ENCODE measurements around the gene TGDS. TPM values are rescaled to one million over a fixed set of nuclear protein-coding genes. Genes with fewer than 3 reads are reported as not detected.
"Not testable (repeated sequence)": the region's sequence is repeated elsewhere in the genome, so short reads cannot be mapped to it uniquely, and the experiment has no call there.

The TGDS gene
- total RNA-seq, 1 experiment from 2014 or later = 4.1 TPM

DNA sequence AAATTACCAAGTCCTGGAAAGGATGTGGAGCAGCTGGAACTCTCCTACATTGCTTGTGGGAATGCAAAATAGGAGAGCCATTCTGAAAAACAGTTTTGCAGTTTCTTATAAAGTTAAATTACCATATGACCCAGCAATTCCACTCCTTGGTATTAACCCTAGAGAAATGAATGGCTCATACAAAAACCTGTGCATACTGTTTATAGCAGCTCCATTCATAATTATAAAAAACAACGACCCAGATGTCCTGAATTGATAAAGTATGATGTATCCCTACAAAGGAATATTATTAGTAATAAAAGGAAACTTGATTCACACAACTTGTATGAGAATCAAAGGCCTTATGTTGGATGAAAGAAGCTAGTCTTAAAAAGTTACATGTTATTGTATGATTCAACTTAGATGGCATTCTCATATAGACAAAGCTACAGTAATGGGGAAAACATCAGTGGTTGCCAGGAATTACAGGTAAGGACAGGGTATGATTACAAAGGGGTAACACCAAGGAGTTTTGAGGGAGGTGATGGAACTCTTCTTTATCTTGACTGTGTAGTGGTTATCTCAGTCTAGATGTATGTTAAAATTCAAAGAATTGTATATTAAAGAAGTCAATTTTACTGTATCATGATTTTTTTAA, 41.1 kb upstream of the TGDS start:
- no peak overlapping the region for H3K4me3 Mint-ChIP-seq (ENCODE audit: low read depth, unreplicated experiment)
- no peak for DNase-seq
- intact Hi-C loops (cut with micrococcal nuclease; ENCODE audit: unreplicated experiment) = no loop called here
- H3K4me1 Mint-ChIP-seq (ENCODE audit: low read depth, unreplicated experiment) = no peaks in the 10 kb centered on the region
- BruUV-seq (replicated peaks) = no TSS peak
- no peak overlapping the region for H3K27ac Mint-ChIP-seq (ENCODE audit: unreplicated experiment)
- TF ChIP-seq, protein P1, sequence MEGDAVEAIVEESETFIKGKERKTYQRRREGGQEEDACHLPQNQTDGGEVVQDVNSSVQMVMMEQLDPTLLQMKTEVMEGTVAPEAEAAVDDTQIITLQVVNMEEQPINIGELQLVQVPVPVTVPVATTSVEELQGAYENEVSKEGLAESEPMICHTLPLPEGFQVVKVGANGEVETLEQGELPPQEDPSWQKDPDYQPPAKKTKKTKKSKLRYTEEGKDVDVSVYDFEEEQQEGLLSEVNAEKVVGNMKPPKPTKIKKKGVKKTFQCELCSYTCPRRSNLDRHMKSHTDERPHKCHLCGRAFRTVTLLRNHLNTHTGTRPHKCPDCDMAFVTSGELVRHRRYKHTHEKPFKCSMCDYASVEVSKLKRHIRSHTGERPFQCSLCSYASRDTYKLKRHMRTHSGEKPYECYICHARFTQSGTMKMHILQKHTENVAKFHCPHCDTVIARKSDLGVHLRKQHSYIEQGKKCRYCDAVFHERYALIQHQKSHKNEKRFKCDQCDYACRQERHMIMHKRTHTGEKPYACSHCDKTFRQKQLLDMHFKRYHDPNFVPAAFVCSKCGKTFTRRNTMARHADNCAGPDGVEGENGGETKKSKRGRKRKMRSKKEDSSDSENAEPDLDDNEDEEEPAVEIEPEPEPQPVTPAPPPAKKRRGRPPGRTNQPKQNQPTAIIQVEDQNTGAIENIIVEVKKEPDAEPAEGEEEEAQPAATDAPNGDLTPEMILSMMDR (IDR thresholded peaks at IDR 0.05; ENCODE audit: unreplicated experiment) = no peak
- H3K36me3 Mint-ChIP-seq (ENCODE audit: insufficient read depth, unreplicated experiment) = no peaks in the 10 kb centered on the region
- H3K9me3 Mint-ChIP-seq (ENCODE audit: low read depth, unreplicated experiment) = no peaks in the 10 kb centered on the region
- CTCF ChIA-PET = no interaction called here
- no peaks in the 10 kb centered on the region for H3K27me3 Mint-ChIP-seq (ENCODE audit: unreplicated experiment)

DNA sequence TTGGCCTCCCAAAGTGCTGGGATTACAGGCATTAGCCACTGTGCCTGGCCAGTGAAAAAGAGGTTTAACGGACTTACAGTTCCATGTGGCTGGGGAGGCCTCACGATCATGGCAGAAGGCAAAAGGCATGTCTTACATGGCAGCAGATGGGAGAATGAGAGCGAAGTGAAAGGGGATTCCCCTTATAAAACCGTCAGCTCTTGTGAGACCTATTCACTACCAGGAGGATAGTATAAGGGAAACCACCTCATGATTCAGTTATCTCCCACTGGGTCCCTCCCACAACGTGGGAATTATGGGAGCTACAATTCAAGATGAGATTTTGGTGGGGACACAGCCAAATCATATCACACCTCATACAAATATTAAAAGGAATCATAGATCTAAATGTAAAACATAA, 40.1 kb upstream of the TGDS start:
- H3K27ac Mint-ChIP-seq (ENCODE audit: unreplicated experiment); H3K9me3 Mint-ChIP-seq (ENCODE audit: low read depth, unreplicated experiment); BruUV-seq (replicated peaks); DNase-seq; H3K36me3 Mint-ChIP-seq (ENCODE audit: insufficient read depth, unreplicated experiment); H3K4me1 Mint-ChIP-seq (ENCODE audit: low read depth, unreplicated experiment); CTCF ChIA-PET; H3K4me3 Mint-ChIP-seq (ENCODE audit: low read depth, unreplicated experiment); intact Hi-C loops (cut with micrococcal nuclease; ENCODE audit: unreplicated experiment); H3K27me3 Mint-ChIP-seq (ENCODE audit: unreplicated experiment): not testable (repeated sequence)

DNA sequence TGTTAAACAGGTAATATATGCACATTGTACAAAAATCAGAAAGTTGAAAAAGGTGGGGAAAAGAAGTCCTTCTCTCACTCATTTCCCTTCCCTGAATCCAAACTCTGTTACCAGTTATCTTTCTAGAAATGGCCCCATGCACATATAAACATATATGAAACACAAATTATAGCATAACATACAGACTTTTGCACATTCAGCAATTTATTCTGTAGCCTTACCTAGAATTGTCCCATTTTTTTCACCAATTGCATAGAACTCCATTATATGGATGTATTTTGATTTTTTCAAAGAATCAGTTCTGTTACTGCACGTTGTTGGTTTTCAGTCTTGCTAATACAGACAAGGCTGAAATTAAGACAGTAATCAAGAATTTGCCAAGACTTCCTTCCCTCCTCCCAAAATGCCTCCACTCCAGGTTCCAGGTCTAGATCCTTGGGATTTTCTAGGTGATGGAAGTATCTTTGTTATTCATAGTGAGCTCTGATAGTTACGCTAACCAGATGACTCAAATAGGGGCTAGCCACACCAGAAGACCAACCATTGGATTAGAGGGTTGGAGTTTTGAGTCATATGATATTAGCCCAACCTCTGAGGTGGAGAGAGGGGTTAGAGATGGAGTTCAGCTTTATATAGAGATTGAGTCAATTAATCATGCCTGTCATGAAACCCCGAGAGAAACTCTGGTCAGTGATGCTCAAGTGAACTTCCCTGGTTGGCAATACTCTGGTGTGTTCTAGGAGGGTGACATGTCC, 36.5 kb upstream of the TGDS start:
- H3K4me3 Mint-ChIP-seq (ENCODE audit: low read depth, unreplicated experiment) = no peak overlapping the region
- H3K27me3 Mint-ChIP-seq (ENCODE audit: unreplicated experiment) = no peaks in the 10 kb centered on the region
- H3K9me3 Mint-ChIP-seq (ENCODE audit: low read depth, unreplicated experiment) = no peaks in the 10 kb centered on the region
- BruUV-seq (replicated peaks) = no TSS peak
- no peaks in the 10 kb centered on the region for H3K36me3 Mint-ChIP-seq (ENCODE audit: insufficient read depth, unreplicated experiment)
- intact Hi-C loops (cut with micrococcal nuclease; ENCODE audit: unreplicated experiment) = no loop called here
- no peak overlapping the region for H3K27ac Mint-ChIP-seq (ENCODE audit: unreplicated experiment)
- TF ChIP-seq, protein P1 (IDR thresholded peaks at IDR 0.05; ENCODE audit: unreplicated experiment) = no peak
- CTCF ChIA-PET = no interaction called here
- DNase-seq = no peak
- H3K4me1 Mint-ChIP-seq (ENCODE audit: low read depth, unreplicated experiment) = no peaks in the 10 kb centered on the region

DNA sequence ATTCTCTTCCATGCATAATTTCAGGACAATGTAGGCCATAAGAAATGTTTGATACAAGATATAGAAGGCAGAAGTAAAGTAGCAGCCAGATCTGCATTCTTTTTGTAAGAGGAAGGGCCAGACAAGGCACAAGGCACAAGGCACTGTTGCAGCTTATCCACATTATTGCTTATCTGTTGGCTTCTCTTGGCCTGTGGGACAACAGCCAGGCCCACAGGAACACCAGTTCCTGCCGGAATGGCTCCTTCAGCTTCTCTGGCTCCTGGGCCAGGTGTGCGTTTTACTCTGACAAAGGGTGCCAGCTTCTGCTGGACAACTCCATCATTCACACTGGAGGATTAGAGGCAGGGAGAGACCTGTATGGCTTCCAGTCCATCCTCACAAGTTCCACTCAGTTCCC, 34.9 kb upstream of the TGDS start:
- Mint-ChIP-seq H3K4me1 (ENCODE audit: low read depth, unreplicated experiment) (no peaks in the 10 kb centered on the region), H3K4me3 (ENCODE audit: low read depth, unreplicated experiment) (no peak overlapping the region), H3K36me3 (ENCODE audit: insufficient read depth, unreplicated experiment) (no peaks in the 10 kb centered on the region), H3K27me3 (ENCODE audit: unreplicated experiment) (no peaks in the 10 kb centered on the region), H3K9me3 (ENCODE audit: low read depth, unreplicated experiment) (no peaks in the 10 kb centered on the region), H3K27ac (ENCODE audit: unreplicated experiment) (no peak overlapping the region)
- TF ChIP-seq, protein P1 (IDR thresholded peaks at IDR 0.05; ENCODE audit: unreplicated experiment) = no peak
- intact Hi-C loops (cut with micrococcal nuclease; ENCODE audit: unreplicated experiment) = no loop called here
- CTCF ChIA-PET = no interaction called here
- no TSS peak for BruUV-seq (replicated peaks)
- no peak for DNase-seq

DNA sequence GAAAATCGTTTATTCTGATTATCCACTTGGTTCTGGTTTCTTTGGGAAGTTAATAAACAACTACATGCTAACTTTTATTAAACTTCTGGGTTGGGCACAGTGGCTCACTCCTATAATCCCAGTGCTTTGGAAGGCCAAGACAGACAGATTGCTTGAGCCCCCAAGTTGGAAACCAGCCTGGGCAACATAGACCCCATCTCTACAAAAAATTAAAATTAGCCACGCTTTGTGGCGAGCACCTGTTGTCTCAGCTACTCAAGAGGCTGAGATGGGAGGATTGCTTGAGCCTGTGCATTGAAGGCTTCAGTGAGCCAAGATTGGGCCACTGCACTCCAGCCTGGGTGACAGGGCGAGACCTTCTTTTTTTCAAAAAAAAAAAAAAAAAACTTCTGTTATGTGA, 27.4 kb upstream of the TGDS start:
- H3K27me3 Mint-ChIP-seq (ENCODE audit: unreplicated experiment) = no peaks in the 10 kb centered on the region
- CTCF ChIA-PET = no interaction called here
- TF ChIP-seq, protein P1 (IDR thresholded peaks at IDR 0.05; ENCODE audit: unreplicated experiment) = no peak
- H3K36me3 Mint-ChIP-seq (ENCODE audit: insufficient read depth, unreplicated experiment) = peaks cover 4% of the 10 kb centered on the region
- no peak overlapping the region for H3K4me3 Mint-ChIP-seq (ENCODE audit: low read depth, unreplicated experiment)
- no peaks in the 10 kb centered on the region for H3K9me3 Mint-ChIP-seq (ENCODE audit: low read depth, unreplicated experiment)
- H3K27ac Mint-ChIP-seq (ENCODE audit: unreplicated experiment) = no peak overlapping the region
- no TSS peak for BruUV-seq (replicated peaks)
- no peak for DNase-seq
- no peaks in the 10 kb centered on the region for H3K4me1 Mint-ChIP-seq (ENCODE audit: low read depth, unreplicated experiment)
- intact Hi-C loops (cut with micrococcal nuclease; ENCODE audit: unreplicated experiment) = no loop called here

Data from Calu3 (cell line).